ENCODE measurements around the gene FLYWCH2. TPM values are rescaled to one million over a fixed set of nuclear protein-coding genes. Genes with fewer than 3 reads are reported as not detected.

The FLYWCH2 gene
- polyA plus RNA-seq, 2 of the 4 experiments (the other 2 are of a cell fraction), result 23.2 to 41.2 TPM

DNA sequence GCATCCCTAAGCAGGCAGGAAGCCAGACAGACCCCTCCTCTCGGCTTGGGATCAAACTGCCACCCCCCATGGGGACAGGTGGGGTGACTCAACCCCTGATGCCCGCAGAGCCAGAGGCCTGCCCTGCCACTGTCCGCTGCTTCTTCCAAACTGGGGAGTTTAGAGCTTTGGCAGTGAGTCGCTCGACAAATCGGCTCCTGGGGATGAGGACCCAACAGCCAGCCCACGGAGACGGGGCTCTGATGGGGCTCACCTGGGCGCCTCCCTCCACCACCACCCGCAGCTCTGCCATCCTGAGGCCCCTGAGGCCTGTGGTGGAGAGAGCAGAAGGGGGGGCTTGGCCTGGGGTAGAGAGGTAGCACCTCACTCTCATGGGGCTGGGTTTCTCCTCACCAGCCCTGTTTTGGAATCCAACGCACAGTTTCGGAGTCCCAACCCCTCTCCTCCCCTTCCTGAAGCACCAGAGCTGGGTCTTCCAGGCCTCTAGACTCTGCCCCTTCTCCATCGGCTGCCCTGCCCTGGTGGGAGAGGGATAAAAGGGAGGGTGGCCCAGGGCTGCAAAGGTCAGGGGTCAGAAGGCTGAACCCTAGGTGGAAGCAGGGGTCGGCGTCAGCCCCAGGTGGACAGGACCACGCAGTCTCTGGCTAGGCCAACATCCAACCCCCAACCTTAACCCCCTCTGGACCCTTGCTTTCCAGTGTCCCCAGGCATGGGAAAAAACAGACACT is 30.8 kb upstream of the FLYWCH2 start:
- no peak for FAIRE-seq
- 75% methylated on average over 9 of the region's 16 CpGs for WGBS (ENCODE audit: missing lambda C conversion rate)
- no peak for DNase-seq (ENCODE audit: low read depth in 1 of 2, low spot score in 1 of 2)
- peaks cover 10% of the 10 kb centered on the region for H3K4me1 ChIP-seq
- TF ChIP-seq HDAC2 (IDR thresholded peaks at IDR 0.05) (no peak), ESRRA (IDR thresholded peaks at IDR 0.05; ENCODE audit: borderline replicate concordance, low read length) (no peak), JUNB (IDR thresholded peaks at IDR 0.05) (no peak), MYC (IDR thresholded peaks at IDR 0.05; ENCODE audit: borderline replicate concordance, low read length) (no peak)
- H3K9me3 ChIP-seq, result peaks cover 5% of the 10 kb centered on the region; the same call in 1 of the 3 replicates
- no peak overlapping the region for H3K4me3 ChIP-seq
- peak overlapping the region in 1 of 2 experiments; percentile 51; a peak in 2 of 6 replicates for H3K27ac ChIP-seq
- no peak for ATAC-seq
- no peak overlapping the region for H3K4me2 ChIP-seq
- POLR2A ChIA-PET, result interaction anchor here (0.8 kb wide), 1 partner anchor 31 kb away, joined by 3 read pairs; the partner anchor contains the start of gene FLYWCH2
- CTCF ChIA-PET, result interaction anchor here (1.3 to 10.6 kb wide), 3 partner anchors 10 to 29 kb away, joined by 3 to 91 read pairs (median 4); no protein-coding TSS in a partner anchor

DNA sequence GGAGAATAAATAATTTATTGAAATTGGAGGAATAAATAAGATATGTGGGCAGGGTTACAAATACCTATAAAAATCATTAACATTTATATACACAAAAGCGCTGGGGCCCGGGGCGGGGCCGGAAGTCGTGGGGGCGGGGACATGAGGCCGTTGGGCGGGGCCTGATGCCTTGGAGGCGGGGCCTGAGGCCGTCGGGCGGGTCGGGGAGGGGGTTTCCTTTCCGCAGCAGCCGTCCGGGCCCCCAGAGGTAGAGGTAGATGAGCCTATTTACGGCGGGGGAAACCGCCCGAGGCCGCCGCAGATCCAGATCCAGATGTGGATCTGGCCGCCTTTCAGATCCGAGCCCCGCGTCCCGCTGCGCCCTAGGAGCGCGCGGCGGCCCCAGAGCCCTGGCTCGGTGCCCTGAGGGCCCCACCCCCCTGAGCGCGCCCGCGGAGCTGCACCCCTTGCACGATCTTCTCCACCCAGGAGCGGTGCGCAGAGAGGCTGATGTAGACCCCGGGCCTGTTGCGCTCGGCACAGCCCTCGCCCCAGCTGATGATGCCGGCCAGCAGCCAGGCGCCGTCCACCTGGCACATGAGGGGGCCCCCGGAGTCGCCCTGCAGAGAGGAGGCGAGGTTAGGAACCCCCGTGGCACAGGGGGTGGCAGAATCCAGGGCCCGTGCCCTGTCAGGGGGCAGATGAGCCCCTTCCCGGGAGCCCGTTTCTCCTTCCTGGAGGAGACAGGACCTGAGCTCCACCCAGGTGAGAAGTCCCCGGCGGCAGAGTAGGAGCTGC is 30.1 kb upstream of the FLYWCH2 start:
- DNase-seq (ENCODE audit: low read depth in 1 of 2, low spot score in 1 of 2) (no peak), FAIRE-seq (no peak), ATAC-seq (no peak)
- peaks cover 5% of the 10 kb centered on the region; the same call in 2 of the 3 replicates for H3K4me1 ChIP-seq
- CTCF ChIA-PET, result interaction anchor here (0.7 to 10.6 kb wide), 9 partner anchors 10 to 88 kb away, joined by 3 to 91 read pairs (median 5); no protein-coding TSS in a partner anchor
- H3K27ac ChIP-seq, result no peak overlapping the region
- TF ChIP-seq, protein P1, sequence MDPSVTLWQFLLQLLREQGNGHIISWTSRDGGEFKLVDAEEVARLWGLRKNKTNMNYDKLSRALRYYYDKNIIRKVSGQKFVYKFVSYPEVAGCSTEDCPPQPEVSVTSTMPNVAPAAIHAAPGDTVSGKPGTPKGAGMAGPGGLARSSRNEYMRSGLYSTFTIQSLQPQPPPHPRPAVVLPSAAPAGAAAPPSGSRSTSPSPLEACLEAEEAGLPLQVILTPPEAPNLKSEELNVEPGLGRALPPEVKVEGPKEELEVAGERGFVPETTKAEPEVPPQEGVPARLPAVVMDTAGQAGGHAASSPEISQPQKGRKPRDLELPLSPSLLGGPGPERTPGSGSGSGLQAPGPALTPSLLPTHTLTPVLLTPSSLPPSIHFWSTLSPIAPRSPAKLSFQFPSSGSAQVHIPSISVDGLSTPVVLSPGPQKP (IDR thresholded peaks at IDR 0.05; ENCODE audit: low read depth, low read length), result no peak
- TF ChIP-seq FOSL2 (IDR thresholded peaks at IDR 0.05) (no peak), FOSL2 (CRISPR knock-in tag; IDR thresholded peaks at IDR 0.05) (no peak), HEYL (CRISPR knock-in tag; IDR thresholded peaks at IDR 0.05) (no peak), RAD21 (conservative IDR thresholded peaks at IDR 0.05 in 1 of 2, IDR thresholded peaks at IDR 0.05 in 1 of 2) (no peak), EHMT2 (IDR thresholded peaks at IDR 0.05; ENCODE audit: low read depth) (no peak), FOSB (CRISPR knock-in tag; IDR thresholded peaks at IDR 0.05) (no peak), BHLHE40 (IDR thresholded peaks at IDR 0.05; ENCODE audit: low read depth, low read length) (no peak), KDM5A (IDR thresholded peaks at IDR 0.05) (no peak), KDM1A (IDR thresholded peaks at IDR 0.05; ENCODE audit: low read depth) (no peak), FOXS1 (CRISPR knock-in tag; IDR thresholded peaks at IDR 0.05) (no peak), TP53 (CRISPR knock-in tag; IDR thresholded peaks at IDR 0.05) (no peak), NPAS2 (CRISPR knock-in tag; IDR thresholded peaks at IDR 0.05; ENCODE audit: borderline replicate concordance) (no peak), CEBPB (IDR thresholded peaks at IDR 0.05) (no peak), ESRRA (IDR thresholded peaks at IDR 0.05; ENCODE audit: borderline replicate concordance, low read length) (no peak), JUN (IDR thresholded peaks at IDR 0.05) (no peak), CBX2 (IDR thresholded peaks at IDR 0.05; ENCODE audit: borderline replicate concordance, low read depth) (no peak), ZC3H11A (IDR thresholded peaks at IDR 0.05) (no peak), HOXB13 (CRISPR knock-in tag; IDR thresholded peaks at IDR 0.05; ENCODE audit: low read depth) (no peak), RCOR1 (IDR thresholded peaks at IDR 0.05; ENCODE audit: low read depth, low read length) (no peak)
- POLR2A ChIA-PET, result no interaction called here
- 88% methylated on average over 22 of the region's 56 CpGs for WGBS (ENCODE audit: missing lambda C conversion rate)
- H3K4me3 ChIP-seq, result no peak overlapping the region
- H3K4me2 ChIP-seq, result no peak overlapping the region
- peaks cover 5% of the 10 kb centered on the region; the same call in 1 of the 3 replicates for H3K9me3 ChIP-seq

All from A549 (cell line).